Panc1 (cell line): ENCODE results near the gene SEH1L.

ENCODE experiments used
- CTCF ChIP-seq: fragments of 450-650 bp; IDR thresholded peaks from 2 replicates; pipeline ENCODE4 v1.5.1; 2017; ENCODE audit warnings: mild to moderate bottlenecking
- POLR2AphosphoS5 ChIP-seq: IDR thresholded peaks from 2 replicates; pipeline ENCODE4 v1.6.1; 2012; ENCODE audit warnings: mild to moderate bottlenecking, low read depth, low read length, moderate library complexity
- TF ChIP-seq, protein P1 (sequence below), 2 experiments: IDR thresholded peaks; 2 replicates each; pipeline ENCODE4 v1.6.1; 2011 to 2012; ENCODE audit warnings: low read depth in 2 of 2, control low read depth in 1 of 2, low read length in 1 of 2, mild to moderate bottlenecking in 1 of 2, moderate library complexity in 1 of 2; ENCODE audit not compliant: insufficient read depth in 1 of 2

DNA sequence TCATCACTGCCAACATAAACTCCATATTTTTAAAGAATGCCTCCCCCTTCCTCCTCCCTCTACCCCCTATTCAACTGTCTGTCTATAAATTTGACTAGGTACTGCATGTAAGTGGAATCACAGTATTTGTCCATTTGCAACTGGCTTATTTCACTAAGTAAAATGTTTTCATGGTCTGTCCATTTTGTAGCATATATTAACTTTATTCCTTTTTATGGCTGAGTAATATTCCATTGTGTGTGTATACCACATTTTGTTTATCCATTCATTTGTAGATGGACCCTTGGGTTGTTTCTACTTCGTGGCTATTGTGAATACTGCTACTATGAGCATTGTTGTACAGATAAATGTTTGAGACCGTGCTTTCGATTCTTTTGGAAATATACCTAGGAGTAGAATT lies 10.7 kb downstream of the SEH1L start:
- no peak for TF ChIP-seq POLR2AphosphoS5
- TF ChIP-seq CTCF, result no peak
- TF ChIP-seq, protein P1, sequence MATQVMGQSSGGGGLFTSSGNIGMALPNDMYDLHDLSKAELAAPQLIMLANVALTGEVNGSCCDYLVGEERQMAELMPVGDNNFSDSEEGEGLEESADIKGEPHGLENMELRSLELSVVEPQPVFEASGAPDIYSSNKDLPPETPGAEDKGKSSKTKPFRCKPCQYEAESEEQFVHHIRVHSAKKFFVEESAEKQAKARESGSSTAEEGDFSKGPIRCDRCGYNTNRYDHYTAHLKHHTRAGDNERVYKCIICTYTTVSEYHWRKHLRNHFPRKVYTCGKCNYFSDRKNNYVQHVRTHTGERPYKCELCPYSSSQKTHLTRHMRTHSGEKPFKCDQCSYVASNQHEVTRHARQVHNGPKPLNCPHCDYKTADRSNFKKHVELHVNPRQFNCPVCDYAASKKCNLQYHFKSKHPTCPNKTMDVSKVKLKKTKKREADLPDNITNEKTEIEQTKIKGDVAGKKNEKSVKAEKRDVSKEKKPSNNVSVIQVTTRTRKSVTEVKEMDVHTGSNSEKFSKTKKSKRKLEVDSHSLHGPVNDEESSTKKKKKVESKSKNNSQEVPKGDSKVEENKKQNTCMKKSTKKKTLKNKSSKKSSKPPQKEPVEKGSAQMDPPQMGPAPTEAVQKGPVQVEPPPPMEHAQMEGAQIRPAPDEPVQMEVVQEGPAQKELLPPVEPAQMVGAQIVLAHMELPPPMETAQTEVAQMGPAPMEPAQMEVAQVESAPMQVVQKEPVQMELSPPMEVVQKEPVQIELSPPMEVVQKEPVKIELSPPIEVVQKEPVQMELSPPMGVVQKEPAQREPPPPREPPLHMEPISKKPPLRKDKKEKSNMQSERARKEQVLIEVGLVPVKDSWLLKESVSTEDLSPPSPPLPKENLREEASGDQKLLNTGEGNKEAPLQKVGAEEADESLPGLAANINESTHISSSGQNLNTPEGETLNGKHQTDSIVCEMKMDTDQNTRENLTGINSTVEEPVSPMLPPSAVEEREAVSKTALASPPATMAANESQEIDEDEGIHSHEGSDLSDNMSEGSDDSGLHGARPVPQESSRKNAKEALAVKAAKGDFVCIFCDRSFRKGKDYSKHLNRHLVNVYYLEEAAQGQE (IDR thresholded peaks at IDR 0.05; ENCODE audit: insufficient read depth in 1 of 2, low read depth in 2 of 2, low read length in 1 of 2), result no peak
